T-helper 1 cell (primary cell): ENCODE measurements around the gene EPHB2.

Source experiments
- DNase-seq, 5 donors: peaks; one replicate each; pipeline ENCODE4 v3.0.0-alpha.2; 2012 to 2020

EPHB2 gene

DNA sequence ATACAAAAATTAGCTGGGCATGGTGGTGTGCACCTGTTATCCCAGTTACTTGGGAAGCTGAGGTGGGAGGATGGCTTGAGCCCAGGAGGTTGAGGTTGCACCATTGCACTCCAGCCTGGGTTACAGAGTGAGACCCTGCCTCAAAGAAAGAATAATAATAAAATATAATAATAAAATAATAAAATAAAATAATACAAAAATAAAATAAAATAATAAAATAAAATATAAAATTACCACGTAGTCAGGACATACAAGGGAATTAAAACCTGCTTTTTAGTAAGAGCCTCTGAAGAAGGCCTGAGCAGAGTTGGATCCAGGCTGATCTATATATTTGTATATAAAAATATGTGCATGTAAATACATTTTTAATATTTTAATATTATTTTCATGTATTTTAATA, 41.7 kb downstream of the EPHB2 start:
- DNase-seq: no peak

GRCh38 chr1:22753481-22753971, 42.9 kb downstream of the EPHB2 start:
- DNase-seq: no peak

GRCh38 chr1:22754106-22754768, 43.6 kb downstream of the EPHB2 start:
- DNase-seq: peak in 1 of 5 donors; percentile 45

GRCh38 chr1:22754824-22755223, 44.2 kb downstream of the EPHB2 start:
- DNase-seq: no peak

GRCh38 chr1:22755641-22756040, 45.0 kb downstream of the EPHB2 start:
- DNase-seq: no peak

DNA sequence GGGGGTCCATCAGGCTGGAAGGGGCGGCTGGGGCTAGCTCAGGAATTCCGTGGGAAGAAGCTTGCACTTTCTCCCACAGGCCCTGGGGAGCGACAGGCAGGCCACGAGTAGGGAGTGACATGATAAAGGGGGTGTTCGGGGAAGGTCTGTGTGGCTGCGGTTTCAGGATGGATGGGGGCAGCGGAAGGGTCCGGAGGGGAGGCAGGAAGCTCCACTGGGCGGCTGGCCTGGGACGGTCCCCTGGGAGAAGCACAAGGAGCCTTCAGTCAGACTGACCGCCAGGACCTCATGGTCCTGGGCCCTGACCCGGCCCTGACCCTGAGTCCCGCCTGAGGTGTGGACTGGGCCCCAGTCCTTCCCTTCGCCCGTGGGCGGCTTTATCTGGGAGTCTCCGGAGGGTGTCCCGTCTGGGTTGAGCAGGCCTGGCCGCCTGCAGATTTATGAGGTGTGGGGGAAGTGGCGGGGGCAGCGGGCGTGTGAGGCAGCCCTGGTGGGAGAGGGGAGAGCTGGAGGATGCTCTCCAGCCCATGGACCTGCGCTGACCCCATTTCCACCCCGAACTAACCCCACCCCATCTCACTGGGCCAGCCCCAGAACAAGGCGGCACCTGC, 45.6 kb downstream of the EPHB2 start:
- no peak for DNase-seq

DNA sequence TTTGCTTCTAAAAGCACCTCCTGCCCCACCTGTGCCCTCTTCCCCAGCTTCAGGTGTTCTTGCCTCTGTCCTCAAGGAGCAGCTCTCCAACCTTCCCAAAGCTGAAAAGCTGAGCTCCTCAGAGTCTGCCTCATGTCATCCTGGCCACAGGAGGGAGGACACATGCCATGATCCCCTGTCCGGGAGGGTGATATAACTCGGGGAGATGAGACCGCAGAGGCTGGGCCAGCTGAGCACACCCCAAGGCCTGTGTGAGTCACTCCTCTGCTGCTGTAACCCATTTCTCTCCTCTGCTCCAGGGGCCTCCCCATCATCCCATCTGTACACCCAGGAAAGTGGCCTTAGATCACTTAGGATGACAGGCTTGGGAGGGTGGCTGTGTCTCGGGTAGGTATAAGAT, 49.8 kb downstream of the EPHB2 start:
- no peak for DNase-seq

GRCh38 chr1:22761101-22761500, 50.5 kb downstream of the EPHB2 start:
- no peak for DNase-seq

- no peak for DNase-seq
Measured at GRCh38 chr1:22761821-22762220, 51.2 kb downstream of the EPHB2 start.

DNA sequence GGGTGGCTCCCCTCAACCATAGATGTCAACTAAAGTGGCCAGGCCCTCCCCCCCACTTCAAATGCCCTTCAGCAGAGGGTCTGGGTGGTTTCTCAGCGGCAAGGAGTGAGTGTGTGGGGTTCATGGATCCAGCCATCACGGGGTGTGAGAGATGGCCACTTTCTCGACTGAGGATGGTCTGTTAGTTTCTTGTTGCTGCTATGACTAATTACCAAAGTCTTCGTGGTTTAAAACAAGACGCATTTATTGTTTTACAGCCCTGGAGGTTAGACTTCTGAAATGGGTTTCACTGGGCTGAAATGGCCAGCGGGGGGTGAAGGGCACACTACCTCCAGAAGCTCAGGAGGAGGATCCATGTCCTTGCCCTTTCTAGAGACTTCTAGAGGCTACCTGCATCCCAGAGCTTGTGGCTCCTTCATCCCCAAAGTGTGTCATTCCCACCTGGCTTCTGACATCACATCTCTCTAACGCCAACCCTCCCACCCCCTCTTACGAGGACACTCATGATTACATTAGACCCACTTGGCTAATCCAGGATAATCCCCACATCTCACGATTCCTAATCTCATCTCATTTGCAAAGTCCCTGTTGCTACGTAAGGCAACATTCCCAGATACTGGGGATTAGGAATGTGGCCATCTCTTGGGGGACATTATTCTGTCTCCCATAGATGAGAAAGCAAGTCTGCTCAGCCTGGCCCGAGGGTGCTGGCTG, 53.0 kb downstream of the EPHB2 start:
- DNase-seq: peak in 1 of 5 donors; percentile 7

- no peak for DNase-seq
Measured at GRCh38 chr1:22767852-22768251, 57.2 kb downstream of the EPHB2 start.

- no peak for DNase-seq
Measured at GRCh38 chr1:22769932-22770331, 59.3 kb downstream of the EPHB2 start.

- no peak for DNase-seq
Measured at GRCh38 chr1:22772014-22772413, 61.4 kb downstream of the EPHB2 start.

DNA sequence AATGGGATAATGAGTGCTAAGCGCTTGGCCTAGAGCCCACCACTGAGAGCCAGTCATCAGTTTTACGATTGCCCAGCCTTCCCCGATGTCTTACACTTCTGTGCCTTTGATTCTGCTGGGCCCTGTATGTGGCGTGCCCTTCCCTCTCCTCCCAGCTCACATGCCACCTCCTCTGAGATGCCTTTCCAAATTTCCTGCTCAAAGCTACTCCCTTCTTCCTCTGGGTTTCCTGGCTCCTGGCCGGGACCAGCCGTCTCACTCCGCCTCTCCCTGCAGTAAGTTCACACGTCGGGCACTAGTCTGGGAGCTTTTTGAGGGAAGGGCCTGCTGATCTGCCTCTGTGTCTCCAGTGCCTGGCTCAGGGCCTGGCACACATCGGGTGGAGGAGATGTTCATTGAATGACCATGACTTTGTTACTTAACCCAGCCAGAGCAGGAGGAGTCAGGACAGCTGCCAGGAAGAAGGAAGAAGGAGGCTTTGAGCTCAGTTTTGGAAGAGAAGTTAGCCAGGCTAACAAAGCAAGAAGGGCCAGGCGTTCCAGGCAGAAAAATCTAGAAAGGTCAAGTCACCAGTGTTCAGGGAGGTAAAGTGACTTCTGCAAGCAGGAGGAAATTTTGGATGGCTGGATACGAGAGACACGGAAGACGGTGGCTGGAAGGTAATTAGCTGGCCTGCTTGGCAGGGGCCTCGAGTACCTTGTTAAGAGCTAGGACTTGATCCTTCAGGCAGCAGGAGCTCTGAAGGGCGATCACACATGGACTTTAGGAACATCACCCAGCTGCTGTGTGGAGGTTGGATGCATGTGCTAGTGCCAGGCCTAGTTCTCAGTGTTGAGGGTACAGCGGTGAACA, 63.6 kb downstream of the EPHB2 start:
- no peak for DNase-seq

- no peak for DNase-seq
Measured at GRCh38 chr1:22774833-22775182, 64.2 kb downstream of the EPHB2 start.

- DNase-seq: no peak
Measured at GRCh38 chr1:22775478-22775877, 64.8 kb downstream of the EPHB2 start.

GRCh38 chr1:22776035-22776613, 65.5 kb downstream of the EPHB2 start:
- DNase-seq: no peak

DNA sequence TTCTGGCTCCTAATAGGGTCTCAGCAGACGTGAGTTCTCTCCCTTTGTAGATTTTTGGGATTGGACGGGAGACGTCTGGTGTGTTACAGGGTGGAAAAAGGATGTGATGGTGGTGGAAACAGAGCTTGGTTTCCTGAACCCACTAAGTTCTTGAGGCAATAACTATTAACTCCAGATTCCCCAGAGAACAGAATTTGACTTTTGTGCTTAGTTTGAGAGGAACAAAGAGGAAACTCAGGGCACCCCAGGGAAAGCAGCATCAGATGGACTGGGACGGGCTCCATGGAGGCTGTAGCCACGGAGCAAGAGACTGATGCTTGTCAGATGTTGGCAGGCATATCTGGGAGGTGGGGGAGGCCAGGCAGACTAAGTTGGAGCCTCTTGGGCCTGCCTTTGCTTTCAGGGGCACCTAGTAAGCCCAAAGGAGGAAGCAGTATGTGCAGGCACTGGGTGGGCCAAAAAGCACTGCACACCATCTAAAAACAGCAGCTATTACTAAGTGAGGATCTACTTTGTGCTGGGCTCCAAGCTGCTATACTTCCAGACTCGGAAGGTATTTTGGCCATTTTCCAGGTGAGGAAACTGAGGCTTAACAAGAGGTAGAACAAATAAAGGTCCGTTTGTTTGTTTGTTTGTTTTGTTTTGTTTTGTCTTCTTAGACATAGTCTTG, 66.9 kb downstream of the EPHB2 start:
- no peak for DNase-seq

- DNase-seq: no peak
Measured at GRCh38 chr1:22778408-22778807, 67.8 kb downstream of the EPHB2 start.

DNA sequence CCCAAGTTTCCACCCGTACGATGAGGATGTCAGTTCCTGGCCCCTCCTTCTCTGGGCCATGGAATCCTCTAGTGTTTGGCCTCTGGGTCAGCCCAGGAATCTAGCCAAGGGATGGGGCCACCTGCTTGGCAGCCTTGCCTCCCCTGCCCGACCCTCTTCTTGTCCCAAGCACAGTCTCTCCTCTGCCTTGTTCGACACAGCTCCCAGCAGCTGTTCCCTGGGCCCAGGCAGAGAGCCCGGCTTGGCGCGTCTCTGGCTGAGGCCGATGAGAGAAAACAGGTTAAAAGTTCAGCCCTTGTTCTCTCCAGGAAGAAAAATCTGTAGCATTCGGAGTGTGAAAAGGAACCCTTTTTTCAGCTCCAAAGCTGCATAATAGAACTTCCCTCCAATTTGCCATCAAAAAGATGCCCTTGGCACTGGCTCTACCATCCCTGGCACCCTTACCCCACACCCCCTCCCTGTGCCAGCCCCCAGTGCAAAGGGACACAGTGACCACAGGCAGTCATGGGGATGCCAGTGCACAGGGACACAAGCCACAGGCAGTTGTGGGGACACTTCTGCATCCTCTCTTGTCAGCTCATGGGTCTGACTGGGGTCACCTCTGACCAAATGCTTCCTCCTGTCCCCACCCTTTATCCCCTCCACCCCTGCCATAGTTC, 68.4 kb downstream of the EPHB2 start:
- no peak for DNase-seq

- DNase-seq: no peak
Measured at GRCh38 chr1:22780696-22781095, 70.1 kb downstream of the EPHB2 start.

GRCh38 chr1:22781483-22781882, 70.8 kb downstream of the EPHB2 start:
- no peak for DNase-seq
